Tibial nerve (tissue), 4 donors: Measurements from ENCODE around the gene RNF166.
"Not testable (repeated sequence)": the region's sequence is repeated elsewhere in the genome, so short reads cannot be mapped to it uniquely, and the experiment has no call there.

Experiments used
- EP300 ChIP-seq, 2 donors: sonication (generic); formaldehyde crosslinking; IDR thresholded peaks; one replicate each; pipeline ENCODE4 v1.6.1; 2017; ENCODE audit warnings: antibody characterized with exemption in 2 of 2, mild to moderate bottlenecking in 1 of 2
- POLR2A ChIP-seq, 2 donors: fragments of 450-650 bp; IDR thresholded peaks; one replicate each; pipeline ENCODE4 v1.6.1; 2017; ENCODE audit warnings: antibody characterized with exemption in 2 of 2, mild to moderate bottlenecking in 2 of 2, moderate library complexity in 2 of 2
- TF ChIP-seq, protein P1 (sequence below), 5 experiments: fragments of 200-600 bp in 3 of 5; fragments of 450-650 bp in 2 of 5; sonication (generic) in 3 of 5; IDR thresholded peaks; one replicate each; pipeline ENCODE4 v1.5.1; 2016 to 2019; ENCODE audit warnings: antibody characterized with exemption in 5 of 5, mild to moderate bottlenecking in 3 of 5, moderate library complexity in 2 of 5

GRCh38 chr16:88669493-88669892, 36.7 kb downstream of the RNF166 start:
- TF ChIP-seq, protein P1, sequence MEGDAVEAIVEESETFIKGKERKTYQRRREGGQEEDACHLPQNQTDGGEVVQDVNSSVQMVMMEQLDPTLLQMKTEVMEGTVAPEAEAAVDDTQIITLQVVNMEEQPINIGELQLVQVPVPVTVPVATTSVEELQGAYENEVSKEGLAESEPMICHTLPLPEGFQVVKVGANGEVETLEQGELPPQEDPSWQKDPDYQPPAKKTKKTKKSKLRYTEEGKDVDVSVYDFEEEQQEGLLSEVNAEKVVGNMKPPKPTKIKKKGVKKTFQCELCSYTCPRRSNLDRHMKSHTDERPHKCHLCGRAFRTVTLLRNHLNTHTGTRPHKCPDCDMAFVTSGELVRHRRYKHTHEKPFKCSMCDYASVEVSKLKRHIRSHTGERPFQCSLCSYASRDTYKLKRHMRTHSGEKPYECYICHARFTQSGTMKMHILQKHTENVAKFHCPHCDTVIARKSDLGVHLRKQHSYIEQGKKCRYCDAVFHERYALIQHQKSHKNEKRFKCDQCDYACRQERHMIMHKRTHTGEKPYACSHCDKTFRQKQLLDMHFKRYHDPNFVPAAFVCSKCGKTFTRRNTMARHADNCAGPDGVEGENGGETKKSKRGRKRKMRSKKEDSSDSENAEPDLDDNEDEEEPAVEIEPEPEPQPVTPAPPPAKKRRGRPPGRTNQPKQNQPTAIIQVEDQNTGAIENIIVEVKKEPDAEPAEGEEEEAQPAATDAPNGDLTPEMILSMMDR (IDR thresholded peaks at IDR 0.05) = not testable (repeated sequence)
- TF ChIP-seq POLR2A, EP300 (IDR thresholded peaks at IDR 0.05): not testable (repeated sequence)
